ENCODE results near the gene PTPRN2. TPM values are rescaled to one million over a fixed set of nuclear protein-coding genes. Genes with fewer than 3 reads are reported as not detected.

PTPRN2 gene
- total RNA-seq, 2 donors from 2014 or later: 26.1 to 55.5 TPM

DNA sequence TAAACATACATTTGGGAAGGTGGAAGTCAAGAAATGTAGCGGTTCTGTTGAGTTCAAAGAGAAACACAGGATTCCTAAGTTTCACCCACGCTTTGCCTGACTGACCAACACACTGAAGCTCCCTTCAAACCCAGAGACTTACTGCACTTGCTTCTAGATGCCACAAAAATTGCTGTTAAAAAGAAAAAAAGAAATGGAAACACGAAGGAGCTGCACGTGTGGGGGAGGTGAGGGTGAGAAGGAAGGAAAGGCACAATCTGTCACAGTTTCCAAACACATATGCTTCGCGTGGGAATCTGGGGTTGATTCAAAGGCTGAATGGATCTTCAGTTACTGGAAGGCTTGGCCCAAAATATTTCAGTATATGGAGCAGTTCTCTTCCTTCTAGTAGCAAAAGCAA, 755.2 kb downstream of the PTPRN2 start:
- no peak overlapping the region for H3K4me3 ChIP-seq
- no peaks in the 10 kb centered on the region for H3K9me3 ChIP-seq
- intact Hi-C loops (cut with DNase I): no loop called here
- no peaks in the 10 kb centered on the region for H3K27me3 ChIP-seq (replicated peaks; ENCODE audit: insufficient read depth)
- no peak for DNase-seq (ENCODE audit: low spot score)
- H3K27ac ChIP-seq: no peak overlapping the region
- TF ChIP-seq POLR2A (IDR thresholded peaks at IDR 0.05) (no peak), POLR2AphosphoS5 (IDR thresholded peaks at IDR 0.05) (no peak)
- TF ChIP-seq, protein P1, sequence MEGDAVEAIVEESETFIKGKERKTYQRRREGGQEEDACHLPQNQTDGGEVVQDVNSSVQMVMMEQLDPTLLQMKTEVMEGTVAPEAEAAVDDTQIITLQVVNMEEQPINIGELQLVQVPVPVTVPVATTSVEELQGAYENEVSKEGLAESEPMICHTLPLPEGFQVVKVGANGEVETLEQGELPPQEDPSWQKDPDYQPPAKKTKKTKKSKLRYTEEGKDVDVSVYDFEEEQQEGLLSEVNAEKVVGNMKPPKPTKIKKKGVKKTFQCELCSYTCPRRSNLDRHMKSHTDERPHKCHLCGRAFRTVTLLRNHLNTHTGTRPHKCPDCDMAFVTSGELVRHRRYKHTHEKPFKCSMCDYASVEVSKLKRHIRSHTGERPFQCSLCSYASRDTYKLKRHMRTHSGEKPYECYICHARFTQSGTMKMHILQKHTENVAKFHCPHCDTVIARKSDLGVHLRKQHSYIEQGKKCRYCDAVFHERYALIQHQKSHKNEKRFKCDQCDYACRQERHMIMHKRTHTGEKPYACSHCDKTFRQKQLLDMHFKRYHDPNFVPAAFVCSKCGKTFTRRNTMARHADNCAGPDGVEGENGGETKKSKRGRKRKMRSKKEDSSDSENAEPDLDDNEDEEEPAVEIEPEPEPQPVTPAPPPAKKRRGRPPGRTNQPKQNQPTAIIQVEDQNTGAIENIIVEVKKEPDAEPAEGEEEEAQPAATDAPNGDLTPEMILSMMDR (IDR thresholded peaks at IDR 0.05): no peak
- 67% methylated on average over 6 of the region's 6 CpGs for WGBS
- no peaks in the 10 kb centered on the region for H3K4me1 ChIP-seq (replicated peaks)
- H3K36me3 ChIP-seq: no peaks in the 10 kb centered on the region

DNA sequence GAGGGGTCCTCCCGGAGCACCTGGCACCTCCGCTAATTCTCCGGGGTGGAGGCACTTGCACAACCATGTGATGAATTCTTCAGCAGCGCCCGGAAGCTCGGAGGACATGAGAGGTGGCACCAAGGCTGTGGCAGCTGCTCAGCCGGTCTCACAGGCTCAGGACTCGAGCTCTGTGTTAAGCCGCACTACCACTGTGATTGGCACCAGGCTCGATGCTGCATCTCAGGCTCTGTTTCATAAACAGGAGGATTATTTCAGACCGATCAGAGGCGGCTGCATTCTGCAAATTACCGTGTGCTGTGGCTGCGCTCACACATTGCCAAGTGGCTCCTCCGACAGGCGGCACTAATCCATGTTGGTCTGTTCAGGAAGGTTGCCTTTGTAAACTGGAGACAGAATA, 755.6 kb downstream of the PTPRN2 start:
- Histone ChIP-seq H3K27me3 (replicated peaks; ENCODE audit: insufficient read depth) (no peaks in the 10 kb centered on the region), H3K36me3 (no peaks in the 10 kb centered on the region), H3K27ac (no peak overlapping the region), H3K9me3 (no peaks in the 10 kb centered on the region), H3K4me3 (no peak overlapping the region), H3K4me1 (replicated peaks) (no peaks in the 10 kb centered on the region)
- TF ChIP-seq POLR2AphosphoS5 (IDR thresholded peaks at IDR 0.05) (no peak), POLR2A (IDR thresholded peaks at IDR 0.05) (no peak)
- TF ChIP-seq, protein P1 (IDR thresholded peaks at IDR 0.05): no peak
- intact Hi-C loops (cut with DNase I): no loop called here
- DNase-seq (ENCODE audit: low spot score): no peak
- 83% methylated on average over 15 of the region's 16 CpGs for WGBS

DNA sequence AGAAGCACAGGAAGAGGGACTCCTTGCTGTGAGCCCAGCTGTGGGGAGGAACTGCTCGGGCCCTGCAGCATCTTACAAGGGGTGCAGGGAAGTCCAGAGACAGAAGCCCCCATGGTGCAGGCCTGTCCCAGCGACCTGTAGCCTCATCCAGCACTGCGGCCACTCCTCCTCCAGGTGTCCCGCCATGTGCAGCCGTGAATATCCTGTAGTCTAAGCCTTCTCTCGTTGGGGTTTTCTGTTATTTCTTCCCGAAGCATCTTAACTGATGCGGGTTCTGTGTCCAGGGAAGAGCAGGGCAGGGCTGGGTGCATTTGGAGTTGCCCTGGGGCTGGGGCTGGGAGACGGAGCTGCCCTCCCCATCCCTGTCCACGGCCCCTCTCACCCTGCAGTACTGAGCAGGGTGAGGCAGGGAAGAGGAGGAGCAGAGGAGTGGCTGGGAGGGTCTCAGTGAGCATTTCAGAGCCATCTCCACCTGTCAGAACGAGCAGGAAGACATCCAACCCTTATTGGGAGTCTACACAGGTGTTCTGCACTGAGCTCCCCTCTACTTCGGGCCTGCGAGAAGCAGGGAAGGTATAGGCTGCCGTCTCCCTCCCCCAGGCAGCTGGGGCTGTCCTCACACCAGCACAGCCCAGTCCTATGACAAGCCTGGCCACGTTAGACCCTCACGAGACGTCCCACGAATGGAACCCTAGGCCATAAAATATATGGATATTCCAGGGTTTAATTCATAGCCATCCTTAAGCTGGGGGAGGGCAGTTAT, 756.3 kb downstream of the PTPRN2 start:
- Histone ChIP-seq H3K4me1 (replicated peaks) (no peaks in the 10 kb centered on the region), H3K27ac (no peak overlapping the region), H3K36me3 (no peaks in the 10 kb centered on the region), H3K4me3 (no peak overlapping the region), H3K9me3 (no peaks in the 10 kb centered on the region), H3K27me3 (replicated peaks; ENCODE audit: insufficient read depth) (no peaks in the 10 kb centered on the region)
- no peak for DNase-seq (ENCODE audit: low spot score)
- WGBS: 75% methylated on average over 18 of the region's 18 CpGs
- no peak for TF ChIP-seq POLR2AphosphoS5 (IDR thresholded peaks at IDR 0.05)
- no peak for TF ChIP-seq POLR2A (IDR thresholded peaks at IDR 0.05)
- TF ChIP-seq, protein P1 (IDR thresholded peaks at IDR 0.05): no peak
- intact Hi-C loops (cut with DNase I): no loop called here

DNA sequence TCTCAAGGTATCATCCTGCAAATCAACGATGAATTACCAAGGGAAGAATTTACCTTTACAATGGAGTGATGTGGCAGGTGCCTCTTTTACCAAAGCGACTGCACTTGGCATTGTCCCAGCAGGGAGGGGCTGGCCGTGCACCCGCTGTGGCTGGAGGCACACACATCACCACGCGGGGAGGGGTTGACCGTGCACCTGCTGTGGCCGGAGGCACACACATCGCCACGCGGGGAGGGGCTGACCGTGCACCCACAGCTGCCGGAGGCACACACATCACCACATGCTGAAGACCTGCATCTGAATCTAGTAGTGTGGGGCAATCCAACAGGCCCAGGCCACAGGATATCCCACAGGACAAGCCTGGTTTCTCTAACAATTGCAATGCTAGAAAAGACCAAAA, 757.3 kb downstream of the PTPRN2 start:
- no peak for DNase-seq (ENCODE audit: low spot score)
- TF ChIP-seq, protein P1 (IDR thresholded peaks at IDR 0.05): no peak
- H3K9me3 ChIP-seq: no peaks in the 10 kb centered on the region
- H3K4me3 ChIP-seq: no peak overlapping the region
- no peaks in the 10 kb centered on the region for H3K27me3 ChIP-seq (replicated peaks; ENCODE audit: insufficient read depth)
- H3K27ac ChIP-seq: no peak overlapping the region
- no peaks in the 10 kb centered on the region for H3K36me3 ChIP-seq
- WGBS: 45% methylated on average over 13 of the region's 13 CpGs
- H3K4me1 ChIP-seq (replicated peaks): no peaks in the 10 kb centered on the region
- intact Hi-C loops (cut with DNase I): no loop called here

DNA sequence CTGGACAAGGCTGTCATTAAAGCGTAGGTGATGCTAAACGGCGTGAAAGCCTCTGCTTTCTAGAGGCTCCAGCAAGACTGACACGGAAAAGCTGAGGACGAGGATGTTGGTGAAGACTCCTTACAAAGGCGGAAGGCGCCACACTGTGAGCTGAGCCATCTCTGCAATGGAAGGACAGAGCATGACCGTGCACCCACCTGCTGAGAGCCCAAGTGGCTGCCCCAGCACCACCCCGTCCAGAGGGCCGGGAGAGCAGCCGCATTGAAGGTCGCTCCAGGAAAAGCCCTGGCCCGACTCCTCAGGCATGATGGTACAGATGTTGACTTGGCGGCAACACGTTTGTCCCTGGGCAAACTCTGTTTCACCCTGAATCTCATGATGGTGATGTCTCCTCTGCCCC, 758.1 kb downstream of the PTPRN2 start:
- H3K36me3 ChIP-seq: no peaks in the 10 kb centered on the region
- H3K4me1 ChIP-seq (replicated peaks): no peaks in the 10 kb centered on the region
- DNase-seq (ENCODE audit: low spot score): no peak
- H3K4me3 ChIP-seq: no peak overlapping the region
- H3K27me3 ChIP-seq (replicated peaks; ENCODE audit: insufficient read depth): no peaks in the 10 kb centered on the region
- intact Hi-C loops (cut with DNase I): no loop called here
- H3K27ac ChIP-seq: no peak overlapping the region
- no peak for TF ChIP-seq POLR2AphosphoS5 (IDR thresholded peaks at IDR 0.05)
- TF ChIP-seq, protein P1 (IDR thresholded peaks at IDR 0.05): no peak
- TF ChIP-seq POLR2A (IDR thresholded peaks at IDR 0.05): no peak
- H3K9me3 ChIP-seq: no peaks in the 10 kb centered on the region
- WGBS: 89% methylated on average over 15 of the region's 15 CpGs
